NOMO-1 treated with dmso at 0.1 percent for 144 hours (cell line): ENCODE data around the gene MVB12A.

Experiments
- DNase-seq: peaks from one replicate; lab custom pipeline; 2025; ENCODE audit not compliant: unreplicated experiment; lab: John Stamatoyannopoulos, UW

The MVB12A gene

GRCh38 chr19:17441241-17442021 lies 21.6 kb downstream of the MVB12A start:
- no peak for DNase-seq

- DNase-seq = no peak
Measured at GRCh38 chr19:17445526-17446165, 25.8 kb downstream of the MVB12A start.

GRCh38 chr19:17447704-17448130 lies 27.9 kb downstream of the MVB12A start:
- no peak for DNase-seq

GRCh38 chr19:17448131-17448967 lies 28.5 kb downstream of the MVB12A start, which contains the start of gene TMEM221:
Gene TMEM221 (minus strand): TSS chr19:17448668. CDS start chr19:17448462, 206 bp downstream.
- peak; percentile 9 for DNase-seq

GRCh38 chr19:17450264-17451075 lies 30.6 kb downstream of the MVB12A start:
- DNase-seq = no peak

- no peak for DNase-seq
Measured at GRCh38 chr19:17451820-17452219, 32.0 kb downstream of the MVB12A start.

GRCh38 chr19:17454576-17455071 lies 34.8 kb downstream of the MVB12A start:
- no peak for DNase-seq

GRCh38 chr19:17455308-17456123 lies 35.7 kb downstream of the MVB12A start:
- no peak for DNase-seq

GRCh38 chr19:17456127-17456526 lies 36.3 kb downstream of the MVB12A start:
- no peak for DNase-seq

GRCh38 chr19:17457616-17458015 lies 37.8 kb downstream of the MVB12A start:
- DNase-seq = no peak

GRCh38 chr19:17458970-17459369 lies 39.1 kb downstream of the MVB12A start:
- DNase-seq = no peak

GRCh38 chr19:17460372-17461230 lies 40.8 kb downstream of the MVB12A start, which contains the start of gene NXNL1:
Gene NXNL1 (minus strand): TSS chr19:17460926. CDS start chr19:17460869, 57 bp downstream.
- DNase-seq = no peak

- DNase-seq = no peak
Measured at GRCh38 chr19:17466487-17466850, 46.6 kb downstream of the MVB12A start.

GRCh38 chr19:17467471-17468301 lies 47.8 kb downstream of the MVB12A start:
- DNase-seq = no peak

- no peak for DNase-seq
Measured at GRCh38 chr19:17468302-17469091, 48.6 kb downstream of the MVB12A start.

- DNase-seq = no peak
Measured at GRCh38 chr19:17469092-17469480, 49.2 kb downstream of the MVB12A start.

GRCh38 chr19:17469481-17470067 lies 49.7 kb downstream of the MVB12A start:
- DNase-seq = peak; percentile 94
